Gastrocnemius medialis (tissue), 4 donors: ENCODE results near the gene DPP8. TPM values are rescaled to one million over a fixed set of nuclear protein-coding genes. Genes with fewer than 3 reads are reported as not detected.

Experiments
- ATAC-seq, 2 donors: fragments of 150-250 bp; one replicate each; pipeline ENCODE4 v1.9.1; 2016
- DNase-seq, 2 donors: peaks; one replicate each; pipeline ENCODE4 v3.0.0-alpha.2; 2019
- H3K27ac ChIP-seq, 4 donors: fragments of 200-600 bp; sonication (generic); 1 replicate in 1 of 4; 2 replicates in 3 of 4; pipeline ENCODE4 v1.5.1; 2016 to 2018; ENCODE audit warnings: mild to moderate bottlenecking in 2 of 4, moderate library complexity in 1 of 4
- H3K27me3 ChIP-seq, 3 donors: fragments of 200-600 bp; sonication (generic) in 2 of 3; 1 replicate in 1 of 3; 2 replicates in 2 of 3; pipeline versions ENCODE4 v1.5.1 to v1.6.0; 2016 to 2019; ENCODE audit warnings: mild to moderate bottlenecking in 1 of 3, moderate library complexity in 1 of 3
- H3K36me3 ChIP-seq, 2 donors: fragments of 200-600 bp; sonication (generic) in 1 of 2; one replicate each; pipeline ENCODE4 v1.5.1; 2017 to 2018
- H3K4me1 ChIP-seq, 2 donors: fragments of 200-600 bp; sonication (generic) in 1 of 2; one replicate each; pipeline ENCODE4 v1.5.1; 2016 to 2017; ENCODE audit warnings: mild to moderate bottlenecking in 2 of 2
- H3K4me3 ChIP-seq, 4 donors: fragments of 200-600 bp; sonication (generic) in 3 of 4; 1 replicate in 1 of 4; 2 replicates in 3 of 4; pipeline ENCODE4 v1.5.1; 2016 to 2019; ENCODE audit warnings: mild to moderate bottlenecking in 2 of 4
- H3K9me3 ChIP-seq, 3 donors: fragments of 200-600 bp; sonication (generic) in 2 of 3; 1 replicate in 1 of 3; 2 replicates in 2 of 3; pipeline ENCODE4 v1.5.1; 2016 to 2019
- POLR2A ChIP-seq, 2 donors: fragments of 450-650 bp; IDR thresholded peaks; one replicate each; pipeline ENCODE4 v1.6.1; 2017; ENCODE audit warnings: antibody characterized with exemption in 2 of 2, mild to moderate bottlenecking in 2 of 2, moderate library complexity in 2 of 2
- in situ Hi-C, 4 donors: fragments of 200-750 bp; cut with MboI; loops; one replicate each; pipeline versions ENCODE4 v1.15.0 to v1.8.0; 2017; ENCODE audit warnings: low sequenced_read_pairs in 4 of 4
- intact Hi-C: fragments of 100-400 bp; cut with DNase I; formaldehyde crosslinking; loops from one replicate; pipeline ENCODE4 v1.15.1; 2023; ENCODE audit warnings: low total_unique reads
- total RNA-seq, 4 donors: library from RNA; depleted of rRNA; stranded (reverse); fragments of >200 nt; gene quantifications; one replicate each; pipeline versions ENCODE4 v1.1.0 to v1.2.3, GENCODE V29; 2016
- TF ChIP-seq, protein P1 (sequence below), 5 experiments: fragments of 450-650 bp in 3 of 5; fragments of 200-600 bp in 2 of 5; sonication (generic) in 2 of 5; IDR thresholded peaks in 4 of 5; conservative IDR thresholded peaks in 1 of 5; 1 replicate in 4 of 5; 2 replicates in 1 of 5; pipeline ENCODE4 v1.5.1; 2016 to 2019; ENCODE audit warnings: antibody characterized with exemption in 5 of 5, mild to moderate bottlenecking in 3 of 5, moderate library complexity in 3 of 5

DPP8 gene
- total RNA-seq, 4 donors from 2014 or later = 36.9 to 76.6 (median 48.0) TPM

DNA sequence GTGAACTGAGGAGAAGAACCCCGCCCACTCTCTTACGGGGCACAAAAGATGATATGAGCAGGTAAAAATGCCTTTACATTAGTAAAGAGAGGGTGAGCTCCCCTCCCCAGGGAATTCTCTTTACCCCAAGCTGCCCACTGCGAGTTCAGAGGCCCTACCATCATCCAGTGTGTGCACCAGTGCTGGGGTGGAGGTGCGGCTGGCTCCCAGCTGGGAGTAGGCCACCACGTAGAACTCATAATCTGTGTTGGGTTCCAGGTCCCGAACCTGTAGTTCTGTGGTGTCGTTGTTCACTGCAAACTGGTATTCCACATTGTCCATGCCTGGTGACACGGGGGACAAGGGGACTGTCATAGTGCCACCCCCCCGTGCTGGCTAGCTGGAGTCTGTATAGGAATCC is 122.6 kb downstream of the DPP8 start:
- Histone ChIP-seq H3K4me1 (no peaks in the 10 kb centered on the region), H3K27ac (no peak overlapping the region), H3K36me3 (peaks cover 0 to 27% of the 10 kb centered on the region in 2 donors), H3K27me3 (no peaks in the 10 kb centered on the region), H3K9me3 (no peaks in the 10 kb centered on the region), H3K4me3 (no peak overlapping the region)
- TF ChIP-seq POLR2A (IDR thresholded peaks at IDR 0.05) = no peak
- TF ChIP-seq, protein P1, sequence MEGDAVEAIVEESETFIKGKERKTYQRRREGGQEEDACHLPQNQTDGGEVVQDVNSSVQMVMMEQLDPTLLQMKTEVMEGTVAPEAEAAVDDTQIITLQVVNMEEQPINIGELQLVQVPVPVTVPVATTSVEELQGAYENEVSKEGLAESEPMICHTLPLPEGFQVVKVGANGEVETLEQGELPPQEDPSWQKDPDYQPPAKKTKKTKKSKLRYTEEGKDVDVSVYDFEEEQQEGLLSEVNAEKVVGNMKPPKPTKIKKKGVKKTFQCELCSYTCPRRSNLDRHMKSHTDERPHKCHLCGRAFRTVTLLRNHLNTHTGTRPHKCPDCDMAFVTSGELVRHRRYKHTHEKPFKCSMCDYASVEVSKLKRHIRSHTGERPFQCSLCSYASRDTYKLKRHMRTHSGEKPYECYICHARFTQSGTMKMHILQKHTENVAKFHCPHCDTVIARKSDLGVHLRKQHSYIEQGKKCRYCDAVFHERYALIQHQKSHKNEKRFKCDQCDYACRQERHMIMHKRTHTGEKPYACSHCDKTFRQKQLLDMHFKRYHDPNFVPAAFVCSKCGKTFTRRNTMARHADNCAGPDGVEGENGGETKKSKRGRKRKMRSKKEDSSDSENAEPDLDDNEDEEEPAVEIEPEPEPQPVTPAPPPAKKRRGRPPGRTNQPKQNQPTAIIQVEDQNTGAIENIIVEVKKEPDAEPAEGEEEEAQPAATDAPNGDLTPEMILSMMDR (IDR thresholded peaks at IDR 0.05 in 4 of 5, conservative IDR thresholded peaks at IDR 0.05 in 1 of 5) = no peak
- DNase-seq = no peak
- in situ Hi-C loops = loop anchor here in 1 of 4 donors (5.0 kb wide), 1 partner anchor 73 kb away; no protein-coding TSS in a partner anchor
- ATAC-seq = no peak
- intact Hi-C loops = no loop called here

GRCh38 chr15:65394280-65394789 is 123.2 kb downstream of the DPP8 start:
- H3K4me3 ChIP-seq = no peak overlapping the region
- H3K4me1 ChIP-seq = no peaks in the 10 kb centered on the region
- H3K27me3 ChIP-seq = no peaks in the 10 kb centered on the region
- no peak for TF ChIP-seq POLR2A (IDR thresholded peaks at IDR 0.05)
- TF ChIP-seq, protein P1 (IDR thresholded peaks at IDR 0.05 in 4 of 5, conservative IDR thresholded peaks at IDR 0.05 in 1 of 5) = no peak
- no peak overlapping the region for H3K27ac ChIP-seq
- no peaks in the 10 kb centered on the region for H3K9me3 ChIP-seq
- intact Hi-C loops (no loop called here), in situ Hi-C loops (loop anchor here in 1 of 4 donors (5.0 kb wide), 1 partner anchor 72 kb away; no protein-coding TSS in a partner anchor)
- DNase-seq = no peak
- peaks cover 0 to 28% of the 10 kb centered on the region in 2 donors for H3K36me3 ChIP-seq
- no peak for ATAC-seq

- intact Hi-C loops (no loop called here), in situ Hi-C loops (loop anchor here in 1 of 4 donors (5.0 kb wide), 1 partner anchor 71 kb away; no protein-coding TSS in a partner anchor)
- DNase-seq = no peak
- no peak overlapping the region for H3K27ac ChIP-seq
- no peaks in the 10 kb centered on the region for H3K27me3 ChIP-seq
- no peaks in the 10 kb centered on the region for H3K9me3 ChIP-seq
- no peak for TF ChIP-seq POLR2A (IDR thresholded peaks at IDR 0.05)
- TF ChIP-seq, protein P1 (IDR thresholded peaks at IDR 0.05 in 4 of 5, conservative IDR thresholded peaks at IDR 0.05 in 1 of 5) = no peak
- no peak overlapping the region for H3K4me3 ChIP-seq
- no peaks in the 10 kb centered on the region for H3K4me1 ChIP-seq
- no peak for ATAC-seq
- H3K36me3 ChIP-seq = peaks cover 0 to 28% of the 10 kb centered on the region in 2 donors
Observed at GRCh38 chr15:65393557-65393956, 123.9 kb downstream of the DPP8 start.

DNA sequence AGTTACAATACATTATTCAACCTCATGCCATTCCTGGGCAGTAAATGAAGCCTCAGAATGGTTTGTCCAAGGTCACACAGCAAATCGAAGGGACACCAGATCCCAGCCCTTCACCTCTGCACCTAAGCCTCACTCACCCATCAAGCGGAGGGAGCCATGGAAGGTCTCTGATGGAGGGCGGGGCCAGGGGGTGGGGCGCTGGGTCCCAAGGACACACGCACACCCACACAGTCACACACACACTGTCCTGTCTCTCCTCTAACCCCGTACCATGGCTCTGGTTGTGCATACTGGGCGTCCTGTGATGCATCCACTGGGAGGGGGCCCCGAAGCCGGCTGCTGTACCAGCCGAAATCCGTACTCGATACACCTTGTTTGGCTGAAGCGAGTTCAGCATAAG is 124.4 kb downstream of the DPP8 start:
- Histone ChIP-seq H3K27me3 (no peaks in the 10 kb centered on the region), H3K4me1 (no peaks in the 10 kb centered on the region), H3K36me3 (peaks cover 0 to 28% of the 10 kb centered on the region in 2 donors), H3K4me3 (no peak overlapping the region), H3K9me3 (no peaks in the 10 kb centered on the region), H3K27ac (no peak overlapping the region)
- DNase-seq = no peak
- no peak for TF ChIP-seq POLR2A (IDR thresholded peaks at IDR 0.05)
- TF ChIP-seq, protein P1 (IDR thresholded peaks at IDR 0.05 in 4 of 5, conservative IDR thresholded peaks at IDR 0.05 in 1 of 5) = no peak
- intact Hi-C loops (no loop called here), in situ Hi-C loops (loop anchor here in 1 of 4 donors (5.0 kb wide), 1 partner anchor 71 kb away; no protein-coding TSS in a partner anchor)
- ATAC-seq = no peak

Other genes with a start within 250 kb of the DPP8 start
- gene PARP16, start 230.8 kb downstream of the DPP8 start, total RNA-seq = 1 to 10 TPM; 2.6 to 3.3 (median 3.0) TPM
- gene RNU5A-1, start 221.6 kb downstream of the DPP8 start, total RNA-seq = not detected
- not detected for gene RNU5B-1, start 213.0 kb downstream of the DPP8 start, total RNA-seq
- gene IGDCC3, start 139.7 kb downstream of the DPP8 start, total RNA-seq = not detected
- gene IGDCC4, start 94.7 kb downstream of the DPP8 start, total RNA-seq = 1 to 10 TPM; 2.3 to 7.4 (median 2.8) TPM
- 1 to 10 TPM; 4.5 to 9.5 (median 6.5) TPM for gene HACD3, start 12.8 kb upstream of the DPP8 start, total RNA-seq
- 10 to 100 TPM; 11.9 to 20.0 (median 14.8) TPM for gene INTS14, start 93.4 kb upstream of the DPP8 start, total RNA-seq
- gene SLC24A1, start 104.2 kb upstream of the DPP8 start, total RNA-seq = under 1 TPM; 0.41 to 0.81 (median 0.69) TPM